GM19239 (cell line): ENCODE data around the gene LZTS2.
"Not testable (repeated sequence)": the region's sequence is repeated elsewhere in the genome, so short reads cannot be mapped to it uniquely, and the experiment has no call there.

ENCODE experiments used
- DNase-seq: peaks from one replicate; pipeline ENCODE4 v3.0.0; 2011; ENCODE audit warnings: low spot score; ENCODE audit not compliant: insufficient read length
- FAIRE-seq: peaks from 2 replicates; lab custom pipeline; 2011; peaks lifted over from hg19 to GRCh38; lab: Jason Lieb, UNC

The LZTS2 gene

DNA sequence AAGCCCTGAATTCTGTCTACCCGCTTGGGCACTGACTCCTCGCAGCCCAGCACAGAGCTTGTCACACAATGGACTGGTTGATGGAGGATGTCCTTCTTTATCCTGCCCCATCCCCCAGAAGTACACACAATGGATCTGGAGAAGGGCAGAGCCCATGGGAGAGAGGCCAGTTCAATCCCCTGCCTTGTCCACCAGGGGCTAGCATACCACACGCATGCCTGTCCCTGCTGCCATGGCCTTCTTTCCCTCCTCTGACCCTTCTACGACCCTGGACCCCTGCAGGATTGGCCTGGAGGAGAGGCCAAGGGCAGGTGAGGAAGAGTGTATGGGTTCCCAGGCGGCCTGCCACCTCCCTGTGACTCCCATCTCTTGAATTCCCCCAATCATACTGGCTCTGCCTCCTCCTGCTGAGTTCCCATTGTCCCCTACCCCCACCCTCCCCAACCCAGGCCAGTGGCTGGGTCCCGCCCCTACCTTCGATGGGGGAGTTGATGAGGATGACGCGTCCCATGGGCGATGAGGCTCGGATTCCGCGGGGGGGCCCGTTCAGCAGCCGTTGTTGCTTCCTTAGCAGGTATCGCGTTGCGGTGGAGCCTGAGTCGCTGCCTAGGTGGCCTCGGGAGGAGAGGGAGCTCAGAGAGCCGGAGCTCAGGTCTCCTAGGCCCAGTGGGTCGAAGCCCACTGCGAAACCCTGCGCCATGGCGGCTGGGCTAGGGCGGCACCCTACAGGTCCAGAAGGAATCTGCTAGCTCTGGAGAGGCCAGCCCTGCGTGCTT lies 30.1 kb downstream of the LZTS2 start:
- no peak for FAIRE-seq
- no peak for DNase-seq

DNA sequence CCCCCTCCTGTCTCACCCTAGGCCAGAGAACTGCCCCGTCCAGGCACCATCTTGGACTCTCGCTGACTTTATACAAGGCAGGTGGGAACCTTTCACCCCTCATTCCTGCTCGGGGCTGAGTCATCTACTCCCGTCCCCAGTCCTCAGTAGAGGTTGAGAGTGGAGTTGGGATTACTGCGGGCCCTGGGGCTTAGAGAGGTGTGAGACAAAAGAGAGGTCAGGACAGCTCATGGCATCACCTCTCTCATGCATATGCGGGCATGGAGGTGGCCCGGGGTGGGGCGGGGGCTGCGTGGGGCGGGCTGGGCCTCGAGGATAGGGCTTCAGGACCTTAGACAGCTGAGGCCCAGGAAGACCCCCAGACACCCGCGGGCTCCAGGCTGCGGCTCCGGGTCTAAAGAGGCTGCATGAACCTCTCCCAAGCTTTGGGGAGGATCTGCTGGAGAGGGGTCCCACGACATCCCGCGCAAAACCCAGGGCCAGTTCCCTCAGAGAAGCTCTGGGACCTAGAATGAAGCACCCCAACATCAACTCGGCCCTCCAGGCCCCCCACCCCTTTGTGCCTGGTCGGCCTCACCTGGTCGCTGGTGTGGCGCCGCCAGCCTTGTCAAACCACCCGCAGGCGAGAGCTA lies 31.0 kb downstream of the LZTS2 start:
- DNase-seq, result no peak
- no peak for FAIRE-seq

DNA sequence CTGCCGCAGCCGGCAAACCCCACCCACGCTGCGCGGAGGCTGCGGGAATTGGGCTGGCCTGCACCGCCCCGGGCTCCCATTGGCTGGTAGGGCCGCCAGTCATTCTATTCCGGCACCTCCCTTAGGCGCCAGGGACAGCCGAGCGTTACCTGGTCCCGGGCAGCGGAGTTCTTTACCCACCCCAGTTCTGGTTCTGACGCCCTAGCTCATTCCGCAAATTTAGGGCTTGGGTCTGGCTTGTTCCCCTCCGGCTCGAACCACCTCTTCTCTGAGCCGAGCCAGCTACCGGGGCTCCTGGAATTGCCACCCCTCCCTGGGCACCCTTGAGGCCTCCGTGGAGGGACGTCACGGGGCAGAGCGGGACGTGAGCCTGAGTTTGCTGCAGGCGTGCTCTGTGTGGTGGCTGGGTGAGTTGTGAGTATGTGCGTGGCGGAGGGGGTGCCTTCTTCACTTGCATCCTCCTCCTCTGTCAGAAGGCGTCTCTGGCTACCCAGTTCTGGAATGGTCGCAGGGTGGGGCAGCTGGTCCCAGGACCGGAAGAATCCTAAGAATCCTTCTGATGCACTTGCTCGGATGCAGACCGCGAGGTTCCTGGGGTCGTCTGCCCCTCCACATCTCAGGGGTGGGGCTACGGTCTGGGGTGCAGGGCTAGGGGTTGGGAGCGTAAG lies 31.7 kb downstream of the LZTS2 start, which contains the start of the genes PDZD7 and SFXN3:
PDZD7 (minus strand) TSS at position 2 of the 668 bp plus-strand sequence. CDS start 910 bp downstream, outside the sequence.
SFXN3 (plus strand) TSS at position 107 of the 668 bp plus-strand sequence. CDS start 3,461 bp downstream, outside the sequence.
- FAIRE-seq (peak; percentile 60), DNase-seq (peak; percentile 97)

DNA sequence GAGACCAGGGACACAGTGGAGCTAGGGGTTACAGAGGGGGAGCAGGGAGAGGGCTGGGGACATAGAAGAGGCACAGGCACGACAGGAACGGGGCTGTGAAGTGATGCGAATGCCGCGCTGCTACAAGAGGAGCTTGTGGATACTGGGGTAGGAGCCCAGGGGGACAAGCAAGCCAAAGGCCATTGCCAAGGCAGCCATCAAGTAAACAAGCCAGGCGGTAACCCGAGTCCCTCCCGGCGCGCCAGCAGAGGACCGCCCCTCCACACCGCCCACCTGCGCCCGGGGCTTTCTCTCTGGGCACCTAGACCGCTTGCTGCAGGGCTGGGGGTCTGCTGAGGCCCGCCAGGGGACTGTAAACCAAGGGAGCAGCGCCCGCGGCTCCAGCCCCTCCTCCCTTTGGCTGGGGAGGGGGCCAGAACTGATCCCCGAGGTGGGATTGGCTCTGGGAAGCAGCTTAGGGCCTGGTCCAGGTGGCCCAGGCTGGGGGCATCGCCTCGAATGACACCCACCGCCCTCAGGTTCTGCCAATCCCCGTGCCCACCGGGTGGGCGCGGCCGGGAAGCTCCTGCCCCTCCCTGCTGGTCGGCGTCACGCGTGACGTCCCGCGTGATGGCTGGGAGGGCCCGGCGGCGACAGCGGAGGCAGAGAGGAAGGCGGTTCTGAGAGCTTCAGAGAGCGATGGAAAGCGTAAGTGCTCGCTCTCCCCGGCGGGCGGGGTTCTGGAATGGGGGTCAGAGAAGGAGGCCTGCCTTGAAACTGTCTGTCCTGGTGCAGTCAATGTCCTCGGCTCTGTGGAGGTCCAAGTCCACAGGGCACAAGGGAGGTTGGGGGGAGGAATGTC lies 32.4 kb downstream of the LZTS2 start:
- DNase-seq, result no peak
- no peak for FAIRE-seq

DNA sequence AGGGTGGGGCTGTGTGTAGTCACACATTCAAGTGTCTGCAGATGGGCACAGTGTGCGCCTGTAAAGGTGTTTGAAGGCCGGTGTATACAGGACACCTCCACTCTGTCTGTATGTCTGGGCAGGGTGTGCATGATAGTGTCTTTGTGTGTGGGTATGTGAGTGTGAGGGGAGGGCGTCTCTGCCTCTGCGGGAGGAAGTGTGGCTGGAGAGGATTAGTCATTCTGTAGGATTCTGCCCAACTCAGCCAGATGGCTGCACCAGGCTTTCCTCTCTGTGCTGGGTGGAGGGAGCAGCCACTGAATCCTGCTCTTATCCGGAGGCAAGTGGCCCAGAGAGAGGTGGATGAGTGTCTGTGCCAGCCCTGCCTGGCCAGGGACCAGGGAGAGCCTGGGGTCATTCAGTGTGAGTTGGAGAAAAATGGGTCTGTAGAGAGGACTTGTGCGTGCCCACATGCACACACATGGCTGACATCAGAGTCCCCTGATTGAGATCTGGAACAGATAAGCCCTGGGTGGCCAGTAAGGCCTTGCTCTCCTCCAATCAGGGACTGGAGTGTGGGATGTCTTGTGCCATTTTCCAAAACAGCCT lies 33.1 kb downstream of the LZTS2 start:
- no peak for DNase-seq
- no peak for FAIRE-seq

DNA sequence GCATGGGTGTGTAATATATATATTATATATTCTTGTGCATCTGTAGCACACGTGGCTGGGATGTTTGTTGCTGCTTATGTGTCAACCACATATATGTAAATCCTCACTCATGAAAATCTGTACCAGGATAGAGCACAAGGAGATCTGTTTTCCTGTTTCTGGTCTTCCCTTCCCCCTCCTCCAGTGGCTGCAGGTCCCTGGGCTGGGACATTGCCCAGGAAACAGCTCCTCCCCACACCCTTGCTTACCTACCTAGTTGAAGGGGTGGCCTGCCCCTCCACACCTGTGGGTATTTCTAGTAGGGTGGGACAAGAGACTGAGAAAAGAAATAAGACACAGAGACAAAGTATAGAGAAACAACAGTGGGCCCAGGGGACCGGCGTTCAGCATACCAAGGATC lies 33.7 kb downstream of the LZTS2 start:
- DNase-seq, result no peak
- FAIRE-seq, result no peak

DNA sequence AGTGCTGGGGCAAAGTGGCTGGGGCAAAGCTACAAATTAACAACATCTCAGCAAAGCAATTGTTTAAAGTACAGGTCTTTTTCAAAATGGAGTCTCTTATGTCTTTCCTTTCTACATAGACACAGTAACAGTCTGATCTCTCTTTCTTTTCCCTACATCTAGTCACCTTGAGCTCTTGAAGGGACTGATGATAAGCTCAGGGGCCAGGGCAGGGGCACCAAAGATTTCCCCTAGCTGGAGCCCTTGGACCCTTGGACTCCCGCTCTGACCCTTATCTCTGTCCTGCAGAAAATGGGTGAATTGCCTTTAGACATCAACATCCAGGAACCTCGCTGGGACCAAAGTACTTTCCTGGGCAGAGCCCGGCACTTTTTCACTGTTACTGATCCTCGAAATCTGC lies 34.8 kb downstream of the LZTS2 start:
- FAIRE-seq, DNase-seq: not testable (repeated sequence)

DNA sequence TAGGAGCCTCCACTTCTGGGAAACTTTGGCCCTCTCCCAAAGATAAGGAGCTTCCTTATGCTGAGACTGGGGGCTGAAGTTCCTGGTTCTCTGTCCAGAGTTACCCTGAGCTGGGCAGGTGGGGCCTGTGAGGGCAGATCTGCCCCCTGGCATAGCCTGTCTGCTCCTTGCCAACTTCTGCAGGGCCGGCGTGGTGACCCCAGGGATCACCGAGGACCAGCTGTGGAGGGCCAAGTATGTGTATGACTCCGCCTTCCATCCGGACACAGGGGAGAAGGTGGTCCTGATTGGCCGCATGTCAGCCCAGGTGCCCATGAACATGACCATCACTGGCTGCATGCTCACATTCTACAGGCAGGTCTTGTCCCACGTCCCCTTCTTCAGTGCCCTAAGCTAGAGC lies 35.7 kb downstream of the LZTS2 start:
- FAIRE-seq, result no peak

DNA sequence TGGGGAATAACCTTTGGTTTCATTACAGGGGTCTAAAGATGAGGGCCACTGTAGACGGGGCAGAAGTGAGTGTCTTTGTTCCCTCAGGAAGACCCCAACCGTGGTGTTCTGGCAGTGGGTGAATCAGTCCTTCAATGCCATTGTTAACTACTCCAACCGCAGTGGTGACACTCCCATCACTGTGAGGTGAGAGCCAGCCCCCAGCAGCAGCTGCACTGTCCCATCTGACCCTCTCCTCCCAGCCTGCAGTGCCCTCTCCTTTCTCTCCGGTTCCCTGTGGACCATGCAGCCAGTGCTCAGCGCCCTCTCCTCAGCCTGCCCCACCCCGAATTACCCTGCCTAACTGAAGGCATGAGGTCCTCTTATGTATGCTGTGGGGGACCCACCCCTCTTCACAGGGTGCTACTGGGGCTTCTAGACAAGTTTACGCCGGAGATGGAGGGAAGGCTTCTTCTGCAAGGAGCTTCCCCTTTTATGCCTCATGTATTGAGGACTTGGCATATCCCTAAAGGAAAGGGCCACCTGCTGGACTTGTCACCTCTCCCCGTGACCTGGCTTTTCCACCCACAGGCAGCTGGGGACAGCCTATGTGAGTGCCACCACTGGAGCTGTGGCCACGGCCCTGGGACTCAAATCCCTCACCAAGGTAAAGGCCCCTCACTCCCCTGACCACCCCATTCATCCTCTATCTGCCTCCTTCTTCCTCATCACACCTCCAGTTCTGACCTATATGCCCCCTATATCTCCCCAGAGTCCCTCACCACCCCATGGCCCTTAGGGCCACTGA lies 36.5 kb downstream of the LZTS2 start:
- no peak for FAIRE-seq

More for the DNA sequence above, 35.7 kb downstream of the LZTS2 start:
- no peak for DNase-seq

DNA sequence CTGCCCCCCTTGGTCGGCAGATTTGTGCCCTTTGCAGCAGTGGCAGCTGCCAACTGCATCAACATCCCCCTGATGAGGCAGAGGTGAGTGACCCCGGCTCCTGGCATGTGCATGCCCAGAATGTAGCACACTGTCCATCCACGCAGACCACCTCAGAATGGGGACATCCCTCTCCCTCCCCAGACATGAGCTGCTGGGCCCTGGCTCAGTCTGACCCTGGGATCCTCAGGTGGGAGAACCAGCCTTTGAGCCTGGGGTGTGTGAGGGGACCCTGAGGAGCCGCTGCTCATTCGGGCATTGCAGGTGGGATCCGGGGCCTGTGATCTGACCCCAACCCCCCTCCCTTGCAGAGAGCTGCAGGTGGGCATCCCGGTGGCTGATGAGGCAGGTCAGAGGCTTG lies 37.1 kb downstream of the LZTS2 start:
- FAIRE-seq, result no peak
- no peak for DNase-seq

More for the DNA sequence above, 36.5 kb downstream of the LZTS2 start:
- no peak for DNase-seq

DNA sequence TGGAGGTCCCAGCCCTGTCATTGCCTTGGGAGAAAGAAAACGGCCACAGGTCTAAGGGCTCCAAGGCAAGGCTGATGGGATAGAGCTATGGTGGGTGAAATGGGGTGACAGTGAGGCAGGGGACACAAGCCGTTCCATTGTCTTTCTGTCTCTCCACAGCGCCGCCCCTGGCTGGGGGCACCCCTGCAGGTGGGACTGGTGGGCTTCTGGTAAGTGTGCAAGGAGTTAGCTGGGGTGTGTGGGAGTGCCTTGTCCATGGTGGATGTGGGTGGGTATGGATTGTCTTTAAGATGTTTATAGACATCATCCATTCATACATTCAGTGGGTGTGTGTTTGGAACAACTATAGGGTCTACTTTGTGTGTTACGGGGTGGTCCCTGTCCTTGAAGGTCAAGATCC lies 38.9 kb downstream of the LZTS2 start:
- FAIRE-seq, result no peak
- DNase-seq, result no peak

DNA sequence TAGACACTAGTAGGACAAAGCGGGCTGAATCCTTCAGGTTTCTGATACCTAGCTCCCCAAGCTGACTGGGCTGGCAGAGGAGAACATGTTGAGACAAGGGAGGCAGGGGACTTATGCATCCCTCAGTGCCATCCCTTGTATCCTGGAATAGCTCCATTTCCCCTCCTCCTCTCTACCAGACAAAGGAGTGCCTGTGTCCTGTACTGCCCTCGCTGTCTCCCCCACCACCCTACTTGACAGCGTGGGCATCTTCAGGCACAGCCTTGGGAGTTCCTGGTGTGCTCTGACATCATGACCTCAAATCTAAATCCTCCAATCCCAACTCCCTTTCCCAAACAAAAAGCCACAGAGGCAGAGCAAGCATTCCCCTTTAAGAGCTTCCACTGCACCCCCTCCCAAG lies 40.5 kb downstream of the LZTS2 start:
- FAIRE-seq, result no peak
- DNase-seq, result no peak

DNA sequence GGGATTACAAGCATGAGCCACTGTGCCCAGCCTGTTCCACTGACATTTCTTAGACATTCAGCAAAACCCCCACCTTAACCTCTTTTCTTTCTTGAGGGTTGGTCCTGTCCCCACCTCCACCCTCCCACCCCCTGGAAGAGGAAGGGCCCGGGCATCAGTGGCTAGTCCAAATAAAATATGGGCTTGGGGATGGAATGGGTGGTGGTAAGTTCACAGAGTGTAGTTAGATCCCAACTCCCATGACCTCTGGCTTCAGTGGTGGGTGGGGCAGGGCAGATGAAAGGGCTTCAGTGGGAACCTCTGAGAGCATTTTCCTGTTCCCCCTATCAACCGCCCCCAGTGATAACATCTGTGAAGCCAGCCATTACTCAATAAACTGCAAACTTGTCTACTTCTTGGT lies 41.2 kb downstream of the LZTS2 start:
- no peak for DNase-seq
- FAIRE-seq, result no peak

DNA sequence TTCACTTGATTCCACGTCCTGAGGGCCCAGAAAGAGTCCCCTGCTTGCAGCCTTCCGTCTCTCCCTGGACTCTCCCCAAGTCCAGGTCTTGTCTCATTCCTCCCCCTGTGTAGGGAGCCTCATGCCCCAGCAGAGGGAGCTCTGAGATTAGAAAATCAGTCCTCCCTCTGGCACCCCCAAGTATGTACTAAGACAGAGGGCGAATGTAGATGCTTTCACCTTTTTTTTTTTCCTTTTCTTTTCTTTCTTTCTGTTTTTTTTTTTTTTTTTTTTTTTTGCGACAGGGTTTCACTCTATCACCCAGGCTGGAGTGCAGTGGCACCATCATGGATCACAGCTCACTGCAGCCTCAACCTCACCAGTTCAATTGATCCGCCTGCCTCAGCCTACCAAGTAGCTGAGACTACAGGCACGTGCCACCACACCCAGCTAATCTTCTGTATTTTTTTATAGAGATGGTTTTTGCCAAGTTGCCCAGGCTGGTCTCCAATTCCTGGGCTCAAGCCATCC lies 41.7 kb downstream of the LZTS2 start:
- peak; percentile 88 for FAIRE-seq

DNA sequence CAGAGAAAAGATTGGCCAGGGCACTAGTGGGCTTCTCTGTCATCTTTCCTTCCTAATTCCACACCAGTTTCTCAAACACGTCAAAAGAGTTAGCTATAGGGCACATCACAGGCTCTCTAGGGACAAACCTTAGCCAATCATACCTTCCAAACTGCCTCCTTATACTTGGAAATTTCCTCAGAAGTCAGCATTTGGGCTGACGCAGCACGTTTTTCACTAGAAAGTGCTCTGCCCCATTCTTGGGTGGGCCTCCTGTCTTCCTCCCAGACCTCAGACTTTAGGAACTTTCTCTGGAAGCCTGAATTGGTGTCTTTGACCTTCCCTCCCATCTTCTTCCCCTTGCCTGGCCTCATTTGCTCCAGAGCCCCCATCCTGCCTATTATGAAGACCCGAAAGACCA lies 42.5 kb downstream of the LZTS2 start:
- DNase-seq (no peak), FAIRE-seq (no peak)

More for the DNA sequence above, 41.7 kb downstream of the LZTS2 start:
- DNase-seq, result peak; percentile 78

DNA sequence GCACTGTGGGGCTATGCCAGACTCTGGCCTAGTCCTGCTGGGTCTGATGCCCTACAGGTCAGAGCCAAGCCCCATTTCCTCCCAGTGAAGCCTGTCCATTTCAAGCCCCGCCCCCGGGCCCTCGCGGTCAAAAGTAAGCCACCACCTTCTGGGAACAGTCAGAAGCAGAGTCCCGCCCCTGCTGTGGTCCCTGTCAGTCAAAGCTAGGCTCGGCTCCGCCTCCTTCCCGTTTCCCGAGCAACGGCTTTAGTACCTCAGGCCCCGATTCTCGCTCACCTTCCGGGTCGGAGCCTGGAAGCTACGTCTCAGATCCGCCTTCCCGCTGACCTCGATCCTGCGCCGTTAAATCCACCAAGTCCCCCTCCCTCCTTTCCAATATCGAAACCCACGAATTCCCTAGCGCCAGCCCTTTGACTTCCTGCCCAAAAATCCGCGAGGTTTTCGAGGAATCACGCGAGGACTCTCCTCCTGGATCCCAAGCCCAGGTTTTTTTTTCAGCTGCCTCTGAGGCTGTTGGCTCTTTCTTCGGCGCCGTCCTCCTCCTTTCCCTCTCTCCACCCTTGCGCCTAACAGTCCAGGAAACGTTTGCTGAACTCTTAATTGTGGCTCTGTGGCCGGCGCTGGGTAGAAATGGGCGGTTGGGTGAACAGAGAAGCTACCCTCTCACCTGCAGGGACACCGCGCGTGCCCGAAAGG lies 43.2 kb downstream of the LZTS2 start:
- peak; percentile 87 for DNase-seq
- peak; percentile 97 for FAIRE-seq

DNA sequence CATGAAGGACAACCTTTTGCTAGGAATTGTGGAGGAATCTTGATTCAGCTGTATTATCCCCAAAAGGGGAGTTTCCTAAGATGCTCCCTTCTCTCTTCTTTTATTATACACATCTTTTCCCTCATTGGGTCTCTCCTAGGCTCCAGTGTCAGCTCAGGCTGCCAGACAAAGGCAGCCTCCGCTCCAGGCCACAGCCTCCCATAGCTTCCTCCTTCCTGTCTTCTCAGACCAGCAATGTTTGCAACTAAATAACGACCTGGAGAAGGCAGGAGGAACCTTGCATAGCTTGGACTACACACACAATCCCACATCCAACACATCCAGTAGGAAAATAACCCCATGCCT lies 43.7 kb downstream of the LZTS2 start:
- no peak for FAIRE-seq
- no peak for DNase-seq

DNA sequence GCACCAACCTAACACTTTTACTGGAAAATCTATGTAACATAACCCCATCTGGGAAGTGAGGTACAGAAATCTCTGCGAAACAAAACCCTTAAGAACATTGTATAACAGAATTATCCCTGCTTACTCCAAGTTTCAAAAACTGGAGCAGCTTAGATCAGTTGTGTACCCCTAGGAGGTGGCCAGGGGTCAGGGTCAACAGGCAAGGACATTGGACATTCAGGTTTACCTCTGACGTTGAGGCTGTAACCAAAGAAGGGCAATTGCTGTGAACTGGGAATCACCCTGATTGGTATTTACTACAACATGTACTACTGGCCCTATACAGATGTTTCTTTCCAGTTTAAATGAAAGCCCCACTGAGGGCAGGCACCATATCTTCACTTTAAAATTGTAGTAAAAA lies 44.5 kb downstream of the LZTS2 start:
- DNase-seq (no peak), FAIRE-seq (no peak)
